NCI-H1417 treated with DMSO at 0.1 percent for 48 hours (cell line): Measurements from ENCODE around the gene ZSCAN20.
A peak's percentile ranks its signal among the peaks of the same experiment; 100 is the strongest.

Source experiments
- DNase-seq: peaks from one replicate; lab custom pipeline; 2025; lab: John Stamatoyannopoulos, UW

Gene ZSCAN20

GRCh38 chr1:33472269-33472980 is at the start of gene ZSCAN20:
TSS of gene ZSCAN20 (plus strand) at chr1:33472645. CDS start at chr1:33479289, 6,644 bp downstream.
- peak; percentile 90 for DNase-seq

- DNase-seq, result no peak
These were observed 48.2 kb upstream of the ZSCAN20 start for GRCh38 chr1:33424205-33424604.

GRCh38 chr1:33424610-33425009 is 47.8 kb upstream of the ZSCAN20 start:
- DNase-seq, result no peak

GRCh38 chr1:33425900-33426299 is 46.5 kb upstream of the ZSCAN20 start:
- no peak for DNase-seq

GRCh38 chr1:33426916-33427315 is 45.5 kb upstream of the ZSCAN20 start:
- no peak for DNase-seq

GRCh38 chr1:33428661-33429060 is 43.8 kb upstream of the ZSCAN20 start:
- no peak for DNase-seq

GRCh38 chr1:33429332-33429731 is 43.1 kb upstream of the ZSCAN20 start:
- no peak for DNase-seq

GRCh38 chr1:33429856-33430691 is 42.4 kb upstream of the ZSCAN20 start:
- no peak for DNase-seq

GRCh38 chr1:33430692-33431593 is 41.5 kb upstream of the ZSCAN20 start, which contains the start of gene PHC2:
TSS of gene PHC2 (minus strand) at chr1:33431095. CDS start at chr1:33375539, 55,556 bp downstream.
- peak; percentile 82 for DNase-seq

GRCh38 chr1:33433509-33434362 is 38.7 kb upstream of the ZSCAN20 start:
- DNase-seq, result no peak

GRCh38 chr1:33434363-33434750 is 38.1 kb upstream of the ZSCAN20 start:
- DNase-seq, result no peak

- no peak for DNase-seq
These were observed 37.2 kb upstream of the ZSCAN20 start for GRCh38 chr1:33435096-33435820.

- DNase-seq, result no peak
These were observed 35.7 kb upstream of the ZSCAN20 start for GRCh38 chr1:33436557-33437285.

- no peak for DNase-seq
These were observed 33.9 kb upstream of the ZSCAN20 start for GRCh38 chr1:33438364-33439160.

GRCh38 chr1:33439662-33440061 is 32.8 kb upstream of the ZSCAN20 start:
- no peak for DNase-seq

- DNase-seq, result no peak
These were observed 31.2 kb upstream of the ZSCAN20 start for GRCh38 chr1:33441088-33441745.

- no peak for DNase-seq
These were observed 30.3 kb upstream of the ZSCAN20 start for GRCh38 chr1:33442141-33442540.

- DNase-seq, result no peak
These were observed 29.3 kb upstream of the ZSCAN20 start for GRCh38 chr1:33443080-33443704.
